Neuron (in vitro differentiated cells): ENCODE measurements around the gene MAP4K2.

Source experiments
- H2AFZ ChIP-seq: one replicate; pipeline ENCODE4 v1.6.1; 2013; ENCODE audit warnings: low read depth, mild to moderate bottlenecking, inconsistent platforms, low read length, moderate library complexity
- H3K27me3 ChIP-seq: one replicate; pipeline ENCODE4 v1.6.1; 2013; ENCODE audit warnings: low read length; ENCODE audit not compliant: insufficient read depth
- H3K36me3 ChIP-seq: one replicate; pipeline ENCODE4 v1.6.1; 2013; ENCODE audit warnings: low read length; ENCODE audit not compliant: insufficient read depth
- H3K4me1 ChIP-seq: one replicate; pipeline ENCODE4 v1.6.1; 2013; ENCODE audit warnings: low read length; ENCODE audit not compliant: insufficient read depth
- H3K4me3 ChIP-seq: 2 replicates; pipeline ENCODE4 v1.5.1; 2013; ENCODE audit warnings: mild to moderate bottlenecking, low read length, moderate library complexity
- H3K9me3 ChIP-seq: one replicate; pipeline ENCODE4 v1.6.1; 2013; ENCODE audit warnings: low read length

The MAP4K2 gene

DNA sequence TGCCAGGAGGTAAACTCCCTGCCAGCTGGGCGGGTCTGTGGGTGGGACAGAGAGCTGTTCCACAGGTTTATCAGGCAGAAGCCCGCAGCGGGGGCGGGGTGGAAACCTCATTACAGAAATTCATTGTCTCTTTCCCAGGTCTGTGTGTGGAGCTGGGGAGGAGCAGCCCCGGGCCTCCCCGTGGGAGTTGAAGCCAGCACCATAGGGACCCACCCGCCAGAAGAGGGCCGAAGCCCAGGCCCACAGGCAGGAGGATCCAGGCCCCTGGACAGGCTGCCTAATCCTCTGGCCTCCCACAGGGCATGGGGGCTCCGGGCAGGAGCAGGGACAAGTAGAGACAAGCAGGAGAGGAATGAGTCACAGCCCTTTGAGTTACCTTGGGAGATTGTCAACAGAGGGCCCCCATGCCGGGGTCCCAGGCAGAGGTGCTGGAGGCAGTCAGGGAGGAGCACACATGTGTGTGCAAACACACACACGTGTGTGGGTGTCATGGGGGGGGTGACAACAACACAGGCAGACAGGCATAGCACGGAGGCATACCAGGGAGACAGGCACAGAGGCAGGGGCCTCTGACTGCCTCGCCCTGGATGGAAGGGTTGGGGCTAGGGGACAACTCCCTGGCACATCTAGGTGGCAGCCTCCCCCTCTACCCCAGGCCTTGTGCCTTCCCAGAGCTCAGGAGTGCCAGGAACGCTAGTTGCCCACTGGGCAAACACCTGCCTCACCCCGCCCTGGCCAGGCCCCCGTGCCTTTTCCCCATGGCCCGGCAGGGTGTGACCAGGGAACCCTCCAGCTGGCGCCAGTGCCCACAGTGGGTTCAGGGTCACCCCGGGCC, 40.1 kb upstream of the MAP4K2 start:
- no peaks in the 10 kb centered on the region for H3K9me3 ChIP-seq
- no peaks in the 10 kb centered on the region for H3K36me3 ChIP-seq
- no peak overlapping the region for H3K4me3 ChIP-seq
- H2AFZ ChIP-seq = no peak overlapping the region
- H3K27me3 ChIP-seq = peaks cover 21% of the 10 kb centered on the region
- peaks cover 14% of the 10 kb centered on the region for H3K4me1 ChIP-seq

DNA sequence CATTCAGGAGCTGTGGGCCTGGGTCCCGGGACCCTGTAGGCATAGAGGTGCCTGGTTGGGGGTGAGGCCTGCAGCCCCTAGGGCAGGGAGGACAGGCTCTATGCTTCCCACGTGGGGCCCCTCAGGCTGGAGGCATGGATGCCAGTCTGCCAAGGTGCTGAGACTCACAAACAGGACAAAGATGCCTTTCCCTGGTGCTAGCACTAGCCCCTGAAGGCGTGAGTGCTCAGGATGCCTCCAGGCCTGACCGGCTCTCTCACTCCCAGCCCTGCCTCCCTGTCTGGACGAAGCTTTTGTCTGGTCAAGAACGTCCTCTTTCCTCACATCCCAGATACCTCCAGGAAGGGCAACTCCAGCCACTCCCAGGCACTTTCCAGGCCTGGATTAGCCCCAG, 39.3 kb upstream of the MAP4K2 start:
- Histone ChIP-seq H3K4me1 (peaks cover 14% of the 10 kb centered on the region), H3K27me3 (peaks cover 21% of the 10 kb centered on the region), H3K36me3 (no peaks in the 10 kb centered on the region), H3K4me3 (no peak overlapping the region), H2AFZ (no peak overlapping the region), H3K9me3 (no peaks in the 10 kb centered on the region)

DNA sequence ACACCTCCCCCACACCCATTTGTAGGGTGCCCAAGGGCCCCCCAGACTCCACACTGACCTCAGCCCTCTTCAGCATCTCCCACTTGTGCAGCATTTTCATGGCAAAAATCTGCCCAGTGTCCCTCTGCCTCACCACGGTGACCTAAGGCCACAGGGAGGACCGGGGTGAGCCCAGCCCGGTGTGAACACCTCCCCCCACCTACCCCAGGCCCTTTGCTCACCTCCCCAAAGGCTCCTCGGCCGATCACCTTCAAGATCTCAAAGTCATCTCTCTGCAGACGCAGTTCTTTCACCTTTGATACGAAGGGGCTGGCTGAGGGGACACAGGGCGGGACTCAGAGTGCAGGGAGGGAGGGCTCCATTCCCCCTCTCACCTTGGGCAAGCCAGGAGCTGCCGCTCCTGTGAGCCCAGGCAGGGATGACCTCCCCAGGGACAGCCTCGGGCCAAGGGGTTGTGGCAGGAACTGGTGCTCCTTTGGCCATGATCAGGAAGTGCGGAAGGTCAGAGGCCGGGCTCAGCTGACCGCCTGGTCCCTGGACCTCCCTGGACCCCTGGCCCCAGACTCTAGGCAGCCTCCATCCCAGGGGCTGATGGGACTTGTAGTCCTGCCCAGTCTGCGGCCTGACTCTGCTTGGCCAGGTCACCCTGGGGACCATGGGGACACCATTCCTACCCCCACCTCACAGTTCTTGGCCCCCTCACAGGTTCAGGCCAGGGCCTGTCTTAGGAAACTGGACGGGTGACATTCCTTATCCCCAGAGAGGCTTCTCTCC, 38.8 kb upstream of the MAP4K2 start:
- H3K36me3 ChIP-seq = no peaks in the 10 kb centered on the region
- no peaks in the 10 kb centered on the region for H3K9me3 ChIP-seq
- H3K4me3 ChIP-seq = no peak overlapping the region
- peaks cover 21% of the 10 kb centered on the region for H3K27me3 ChIP-seq
- peaks cover 14% of the 10 kb centered on the region for H3K4me1 ChIP-seq
- H2AFZ ChIP-seq = no peak overlapping the region

DNA sequence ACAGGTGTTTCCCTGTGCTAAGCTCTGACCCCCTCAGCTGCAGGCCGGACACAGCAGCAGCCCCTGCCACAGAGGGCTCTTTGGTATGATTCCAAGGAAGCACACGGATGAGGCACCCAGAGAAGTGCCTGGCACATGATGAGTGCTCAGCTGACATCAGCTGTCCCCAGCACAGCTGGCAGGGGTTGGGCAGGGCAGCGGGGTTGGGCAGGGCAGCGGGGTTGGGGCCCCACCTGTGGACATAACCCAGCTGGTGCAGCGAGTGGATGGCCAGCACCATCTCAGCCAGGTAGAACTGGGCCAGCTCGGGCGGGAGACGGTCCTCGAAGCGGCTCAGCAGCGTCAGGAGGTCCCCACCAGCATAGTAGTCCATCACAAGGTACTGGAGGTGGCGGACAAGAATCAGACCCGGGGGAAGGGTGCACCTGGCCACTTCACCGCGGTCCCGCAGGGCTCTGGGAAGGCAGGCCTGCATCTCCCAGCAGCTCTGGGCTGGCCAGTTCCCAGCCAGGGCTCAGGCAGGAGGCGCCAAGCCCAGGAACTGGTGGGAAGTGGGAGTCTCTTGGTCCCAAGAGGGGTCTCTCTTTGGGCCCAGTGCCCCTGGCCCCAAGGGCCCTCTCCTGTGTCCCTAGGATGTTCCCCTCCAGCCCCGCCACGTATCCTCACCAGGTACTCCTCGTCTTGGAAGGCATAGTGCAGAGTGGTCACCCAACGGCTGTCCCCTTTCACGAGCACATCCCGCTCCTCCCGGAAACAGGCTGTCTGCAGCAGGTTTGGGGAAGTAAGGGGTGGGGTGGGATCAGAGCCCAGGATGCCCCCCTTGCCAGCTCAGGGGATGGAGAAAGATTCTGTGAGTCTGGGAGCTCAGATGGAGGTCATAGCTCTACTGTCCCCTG, 37.1 kb upstream of the MAP4K2 start:
- peaks cover 26% of the 10 kb centered on the region for H3K27me3 ChIP-seq
- no peak overlapping the region for H2AFZ ChIP-seq
- H3K4me1 ChIP-seq = peaks cover 14% of the 10 kb centered on the region
- no peaks in the 10 kb centered on the region for H3K9me3 ChIP-seq
- H3K4me3 ChIP-seq = no peak overlapping the region
- H3K36me3 ChIP-seq = no peaks in the 10 kb centered on the region

DNA sequence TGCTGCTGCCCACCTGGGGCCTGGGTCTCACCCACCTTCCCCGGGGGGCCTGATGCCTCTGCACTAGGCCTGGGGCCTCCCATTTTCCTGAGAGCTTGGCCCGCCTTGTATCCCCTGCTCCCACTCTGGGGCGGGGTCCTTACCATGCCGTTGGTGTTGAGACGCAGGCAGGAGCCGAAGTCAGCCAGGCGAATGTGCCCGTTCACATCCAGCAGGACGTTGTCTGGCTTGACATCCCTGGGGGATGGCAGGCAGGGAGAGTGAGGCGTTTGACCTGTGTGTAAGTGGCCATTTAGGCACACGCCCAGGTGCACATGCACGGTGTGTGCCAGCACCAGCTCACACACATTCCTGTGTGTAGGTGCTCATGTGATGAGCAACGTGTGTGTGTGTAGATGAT, 36.3 kb upstream of the MAP4K2 start:
- H2AFZ ChIP-seq = no peak overlapping the region
- H3K4me3 ChIP-seq = no peak overlapping the region
- H3K9me3 ChIP-seq = no peaks in the 10 kb centered on the region
- peaks cover 14% of the 10 kb centered on the region for H3K4me1 ChIP-seq
- H3K36me3 ChIP-seq = no peaks in the 10 kb centered on the region
- peaks cover 28% of the 10 kb centered on the region for H3K27me3 ChIP-seq

DNA sequence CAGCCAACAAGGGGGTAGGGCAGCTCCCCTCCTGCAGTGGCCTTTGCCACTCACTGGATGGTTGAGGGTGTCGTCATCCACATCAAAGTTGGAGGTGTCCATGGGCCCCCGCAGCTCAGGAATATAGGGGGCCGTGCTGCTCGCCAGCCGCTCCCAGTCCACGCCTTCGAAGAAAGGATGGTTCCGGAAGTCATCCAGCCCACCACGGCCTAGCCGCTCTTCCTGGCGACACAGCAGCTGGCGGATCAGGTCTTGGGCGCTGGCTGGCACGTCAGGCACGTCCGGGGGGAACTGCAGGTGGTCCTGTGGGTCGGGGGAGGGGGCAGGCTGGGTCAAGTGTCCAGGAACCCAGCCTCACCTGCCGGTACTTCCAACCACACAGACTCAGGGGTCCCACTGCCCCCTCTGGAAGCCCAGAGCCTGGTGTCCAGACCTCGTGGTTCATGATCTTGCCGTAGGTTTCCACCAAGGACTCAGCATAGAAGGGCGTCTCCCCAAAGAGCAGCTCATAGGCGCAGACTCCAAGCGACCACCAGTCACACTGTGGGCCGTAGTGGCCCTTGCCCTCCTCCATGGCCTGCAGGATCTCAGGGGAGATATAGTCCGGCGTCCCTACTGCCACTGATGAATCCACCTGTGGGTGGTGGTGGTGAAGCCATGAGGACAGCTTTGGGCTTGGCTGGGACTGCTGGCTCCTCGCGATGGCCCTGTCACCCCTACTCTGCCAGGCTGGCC, 35.8 kb upstream of the MAP4K2 start:
- Histone ChIP-seq H3K27me3 (peaks cover 27% of the 10 kb centered on the region), H3K4me3 (no peak overlapping the region), H3K36me3 (no peaks in the 10 kb centered on the region)

DNA sequence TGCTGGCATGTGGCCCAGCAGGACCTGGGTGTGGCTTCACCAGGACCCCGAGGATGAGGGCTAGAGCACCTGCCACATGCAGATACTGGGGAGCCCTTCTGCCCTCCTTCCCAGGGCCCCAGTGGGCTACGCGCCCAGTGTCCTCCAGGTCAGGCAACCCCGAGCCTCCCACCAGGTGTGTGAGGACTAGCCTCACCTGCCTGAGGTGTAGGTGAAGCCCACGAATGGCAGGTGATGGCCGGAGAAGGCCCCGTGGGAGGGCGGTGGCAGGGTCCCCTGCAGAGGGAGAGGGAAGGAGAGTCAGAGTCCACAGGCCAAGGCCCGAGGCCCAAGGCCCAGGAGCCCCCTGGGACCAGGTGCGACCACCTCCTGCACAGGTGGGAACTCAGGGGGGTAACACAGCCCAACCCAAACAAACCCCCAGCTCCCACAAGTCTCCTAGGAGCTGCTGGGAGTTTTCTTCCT, 34.9 kb upstream of the MAP4K2 start:
- H3K4me3 ChIP-seq = no peak overlapping the region
- no peaks in the 10 kb centered on the region for H3K36me3 ChIP-seq
- H3K9me3 ChIP-seq = no peaks in the 10 kb centered on the region
- no peak overlapping the region for H2AFZ ChIP-seq
- peaks cover 8% of the 10 kb centered on the region for H3K4me1 ChIP-seq
- H3K27me3 ChIP-seq = peaks cover 25% of the 10 kb centered on the region

More for the DNA sequence above, 35.8 kb upstream of the MAP4K2 start:
- no peak overlapping the region for H2AFZ ChIP-seq
- H3K4me1 ChIP-seq = peaks cover 14% of the 10 kb centered on the region
- no peaks in the 10 kb centered on the region for H3K9me3 ChIP-seq

DNA sequence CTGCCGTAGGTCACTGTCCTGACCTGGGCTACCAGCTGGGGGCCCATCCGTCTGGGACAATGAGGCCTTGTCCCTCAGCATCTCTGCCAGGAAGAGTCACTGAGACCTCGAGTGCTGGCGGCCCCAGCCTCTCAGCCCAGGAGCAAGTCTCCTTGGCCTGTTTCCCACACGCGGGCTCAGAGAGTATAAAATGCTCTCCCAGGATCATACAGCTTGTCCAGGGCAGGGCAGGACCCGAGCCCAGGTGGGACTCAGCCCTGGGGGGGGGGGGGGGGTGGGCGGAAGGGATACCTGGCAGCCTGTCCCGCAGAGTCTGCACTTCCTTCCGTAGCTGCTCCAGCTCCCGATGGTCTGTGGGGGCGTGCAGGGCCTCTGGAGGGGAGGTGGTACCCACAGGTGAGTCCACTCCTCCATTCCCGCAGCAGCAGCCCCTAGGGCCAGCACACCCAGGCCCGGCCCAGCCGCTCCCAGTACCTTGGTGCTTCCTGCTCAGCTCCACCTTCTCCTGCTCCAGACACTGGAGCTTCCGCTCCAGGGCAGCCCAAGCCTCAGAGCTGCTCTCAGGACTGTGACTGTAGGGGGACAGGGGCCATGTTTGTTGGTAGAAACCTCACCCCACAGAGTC, 33.5 kb upstream of the MAP4K2 start:
- Histone ChIP-seq H2AFZ (no peak overlapping the region), H3K36me3 (no peaks in the 10 kb centered on the region)

DNA sequence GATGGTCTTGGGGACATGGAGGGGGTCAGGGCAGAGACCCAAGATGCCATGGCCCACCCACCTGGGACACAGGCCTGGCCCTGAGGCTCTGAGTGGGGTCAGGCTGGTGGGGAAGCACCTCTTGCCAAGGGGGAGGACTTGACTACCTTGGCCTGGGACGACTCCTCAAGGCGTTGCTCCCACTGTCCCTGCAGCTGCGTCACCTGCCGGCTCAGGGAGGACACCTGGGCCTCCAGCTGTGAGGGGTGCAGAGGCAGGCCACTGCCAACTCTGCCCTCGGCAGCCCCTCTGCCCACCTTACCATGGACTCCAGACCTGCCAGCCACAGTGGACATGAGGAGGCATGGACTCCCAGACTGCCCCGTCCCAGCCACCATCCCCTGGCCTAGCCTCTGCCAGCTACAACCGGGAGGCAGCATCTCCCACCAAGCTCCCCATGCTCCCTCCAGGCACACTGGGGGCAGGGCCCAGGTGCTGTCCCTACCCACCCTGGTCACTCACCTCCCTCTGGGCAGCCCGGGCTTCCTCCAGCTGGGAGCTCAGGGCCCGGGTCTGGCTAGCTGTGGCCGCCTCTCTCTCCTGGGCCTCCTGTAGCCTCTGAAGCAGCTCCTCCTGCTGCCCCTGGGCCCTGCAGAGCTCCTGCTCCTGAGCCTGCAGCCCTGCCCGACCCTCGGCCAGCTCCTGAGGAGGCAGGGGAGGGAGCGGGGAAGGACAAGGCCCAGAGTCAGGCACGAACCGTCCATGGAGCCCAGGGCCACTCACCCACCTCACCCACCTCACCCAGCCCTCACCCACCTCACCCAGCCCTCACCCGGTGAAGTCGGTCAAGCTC, 32.8 kb upstream of the MAP4K2 start:
- H3K4me3 ChIP-seq = no peak overlapping the region
- H3K27me3 ChIP-seq = peaks cover 34% of the 10 kb centered on the region
- H2AFZ ChIP-seq = no peak overlapping the region
- no peaks in the 10 kb centered on the region for H3K9me3 ChIP-seq
- no peaks in the 10 kb centered on the region for H3K36me3 ChIP-seq
- H3K4me1 ChIP-seq = no peaks in the 10 kb centered on the region

More for the DNA sequence above, 33.5 kb upstream of the MAP4K2 start:
- Histone ChIP-seq H3K27me3 (peaks cover 34% of the 10 kb centered on the region), H3K9me3 (no peaks in the 10 kb centered on the region), H3K4me1 (no peaks in the 10 kb centered on the region), H3K4me3 (no peak overlapping the region)

DNA sequence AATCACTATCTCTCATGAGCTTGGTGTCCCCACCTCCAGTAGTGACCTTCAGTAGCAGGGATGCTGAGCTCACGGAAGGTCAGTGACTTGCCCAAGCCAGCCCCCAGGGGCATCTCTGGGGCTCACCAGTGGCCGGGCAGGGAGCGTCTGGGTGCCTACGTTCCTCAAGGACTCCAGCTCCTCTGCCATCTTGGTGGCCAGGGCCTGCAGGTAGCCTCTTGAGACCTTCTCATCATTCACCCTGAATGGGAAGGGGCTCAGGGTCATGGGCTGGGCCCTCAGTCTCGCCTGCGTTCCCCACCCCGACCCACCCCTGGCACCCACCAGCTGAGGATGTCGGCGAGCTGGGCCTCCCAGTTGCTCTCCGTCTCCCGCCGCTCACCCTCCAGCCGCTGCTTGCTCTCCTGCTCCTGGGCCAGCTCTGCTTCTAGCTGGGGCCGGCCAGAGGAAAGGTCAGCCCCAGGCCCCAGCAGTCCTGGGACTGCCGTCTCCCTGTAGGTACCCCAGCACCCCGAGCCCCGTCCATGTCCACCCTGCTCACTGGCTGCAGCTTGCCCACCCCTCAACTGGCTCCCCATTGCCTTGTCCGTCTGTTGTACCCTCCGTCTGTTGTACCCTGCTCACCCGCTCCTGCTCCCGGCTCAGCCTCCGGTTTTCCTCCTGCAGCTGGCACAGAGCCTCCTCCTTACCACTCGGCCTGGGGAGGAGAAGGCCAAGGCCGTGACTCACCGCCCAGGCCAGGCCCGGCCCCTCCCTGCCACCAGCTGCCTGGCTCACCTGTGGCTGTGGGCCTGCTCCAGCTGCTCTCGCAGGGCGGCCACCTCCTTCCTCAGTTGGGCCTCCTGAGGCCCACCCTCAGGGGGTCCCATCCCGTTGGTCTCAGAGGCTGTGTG, 32.0 kb upstream of the MAP4K2 start:
- Histone ChIP-seq H3K4me1 (no peaks in the 10 kb centered on the region), H3K27me3 (peaks cover 34% of the 10 kb centered on the region), H2AFZ (no peak overlapping the region), H3K36me3 (no peaks in the 10 kb centered on the region), H3K4me3 (no peak overlapping the region), H3K9me3 (no peaks in the 10 kb centered on the region)
